Neuron (in vitro differentiated cells): ENCODE data around the gene TPX2.

Source experiments
- H2AFZ ChIP-seq: one replicate; pipeline ENCODE4 v1.6.1; 2013; ENCODE audit warnings: low read depth, mild to moderate bottlenecking, inconsistent platforms, low read length, moderate library complexity
- H3K27me3 ChIP-seq: one replicate; pipeline ENCODE4 v1.6.1; 2013; ENCODE audit warnings: low read length; ENCODE audit not compliant: insufficient read depth
- H3K36me3 ChIP-seq: one replicate; pipeline ENCODE4 v1.6.1; 2013; ENCODE audit warnings: low read length; ENCODE audit not compliant: insufficient read depth
- H3K4me1 ChIP-seq: one replicate; pipeline ENCODE4 v1.6.1; 2013; ENCODE audit warnings: low read length; ENCODE audit not compliant: insufficient read depth
- H3K4me3 ChIP-seq: 2 replicates; pipeline ENCODE4 v1.5.1; 2013; ENCODE audit warnings: mild to moderate bottlenecking, low read length, moderate library complexity
- H3K9me3 ChIP-seq: one replicate; pipeline ENCODE4 v1.6.1; 2013; ENCODE audit warnings: low read length

The TPX2 gene

DNA sequence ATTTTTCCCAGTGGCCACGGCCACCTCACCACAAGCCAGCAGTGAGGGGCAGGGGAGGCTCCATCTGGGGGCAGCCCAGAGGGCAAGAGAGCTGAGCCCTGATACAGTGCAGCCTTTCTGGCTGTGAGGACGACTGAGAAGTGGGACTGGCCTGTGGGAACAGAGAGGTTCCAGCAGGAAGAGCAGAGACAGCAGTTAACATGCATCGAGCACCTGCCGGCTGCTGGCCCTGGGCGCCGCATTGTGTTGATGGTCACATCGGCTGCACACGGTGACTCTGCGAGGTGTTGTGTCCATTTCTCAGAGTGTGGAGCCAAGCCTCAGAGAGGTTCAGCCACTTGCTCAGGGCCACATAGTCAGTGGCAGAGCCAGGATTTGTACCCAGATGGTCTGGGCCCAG is 96.5 kb downstream of the TPX2 start:
- Histone ChIP-seq H3K4me1 (peaks cover 17% of the 10 kb centered on the region), H3K9me3 (no peaks in the 10 kb centered on the region), H3K4me3 (no peak overlapping the region), H3K27me3 (no peaks in the 10 kb centered on the region), H3K36me3 (no peaks in the 10 kb centered on the region), H2AFZ (no peak overlapping the region)

- Histone ChIP-seq H3K36me3 (no peaks in the 10 kb centered on the region), H2AFZ (no peak overlapping the region), H3K27me3 (no peaks in the 10 kb centered on the region), H3K4me1 (peaks cover 17% of the 10 kb centered on the region), H3K4me3 (no peak overlapping the region), H3K9me3 (no peaks in the 10 kb centered on the region)
Measured at GRCh38 chr20:31835977-31836852, 97.1 kb downstream of the TPX2 start.

- Histone ChIP-seq H3K4me3 (no peak overlapping the region), H3K36me3 (no peaks in the 10 kb centered on the region), H3K4me1 (peaks cover 18% of the 10 kb centered on the region), H2AFZ (no peak overlapping the region), H3K27me3 (no peaks in the 10 kb centered on the region), H3K9me3 (no peaks in the 10 kb centered on the region)
Measured at GRCh38 chr20:31836853-31837608, 97.9 kb downstream of the TPX2 start.

- H3K4me1 ChIP-seq: peaks cover 27% of the 10 kb centered on the region
- H3K36me3 ChIP-seq: no peaks in the 10 kb centered on the region
- no peaks in the 10 kb centered on the region for H3K27me3 ChIP-seq
Measured at GRCh38 chr20:31837896-31838397, 98.9 kb downstream of the TPX2 start.

DNA sequence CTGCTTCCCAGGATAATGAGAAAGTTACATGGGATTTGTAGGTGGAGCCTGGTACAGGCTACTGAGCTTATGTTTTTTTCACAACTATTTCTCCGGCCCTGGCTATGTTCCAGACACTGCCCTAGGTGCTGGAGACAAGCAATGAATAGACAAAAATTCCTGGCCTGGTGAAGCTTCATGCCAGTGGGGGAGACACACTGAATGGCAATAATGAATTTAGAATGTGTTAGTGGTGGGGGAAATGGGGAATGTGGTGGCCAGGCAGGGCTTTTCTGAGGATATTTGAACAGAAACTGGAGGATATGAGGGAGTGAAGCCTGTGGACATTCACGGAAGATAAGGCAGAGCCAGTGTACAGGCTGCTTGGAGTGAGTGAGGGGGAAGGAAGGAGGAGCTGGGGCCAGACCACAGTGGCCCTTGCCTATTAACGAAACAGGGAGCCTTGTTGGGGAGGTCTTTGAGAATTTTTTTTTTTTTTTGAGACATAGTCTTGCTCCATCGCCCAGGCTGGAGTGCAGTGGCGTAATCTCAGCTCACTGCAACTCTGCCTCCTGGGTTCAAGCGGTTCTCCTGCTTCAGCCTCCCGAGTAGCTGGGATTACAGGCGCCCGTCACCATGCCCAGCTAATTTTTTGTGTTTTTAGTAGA is 99.7 kb downstream of the TPX2 start:
- H2AFZ ChIP-seq: no peak overlapping the region
- no peaks in the 10 kb centered on the region for H3K36me3 ChIP-seq
- H3K9me3 ChIP-seq: no peaks in the 10 kb centered on the region
- H3K27me3 ChIP-seq: no peaks in the 10 kb centered on the region
- H3K4me3 ChIP-seq: no peak overlapping the region
- peaks cover 29% of the 10 kb centered on the region for H3K4me1 ChIP-seq

More at GRCh38 chr20:31837896-31838397, 98.9 kb downstream of the TPX2 start:
- H2AFZ ChIP-seq: no peak overlapping the region
- no peaks in the 10 kb centered on the region for H3K9me3 ChIP-seq
- no peak overlapping the region for H3K4me3 ChIP-seq

DNA sequence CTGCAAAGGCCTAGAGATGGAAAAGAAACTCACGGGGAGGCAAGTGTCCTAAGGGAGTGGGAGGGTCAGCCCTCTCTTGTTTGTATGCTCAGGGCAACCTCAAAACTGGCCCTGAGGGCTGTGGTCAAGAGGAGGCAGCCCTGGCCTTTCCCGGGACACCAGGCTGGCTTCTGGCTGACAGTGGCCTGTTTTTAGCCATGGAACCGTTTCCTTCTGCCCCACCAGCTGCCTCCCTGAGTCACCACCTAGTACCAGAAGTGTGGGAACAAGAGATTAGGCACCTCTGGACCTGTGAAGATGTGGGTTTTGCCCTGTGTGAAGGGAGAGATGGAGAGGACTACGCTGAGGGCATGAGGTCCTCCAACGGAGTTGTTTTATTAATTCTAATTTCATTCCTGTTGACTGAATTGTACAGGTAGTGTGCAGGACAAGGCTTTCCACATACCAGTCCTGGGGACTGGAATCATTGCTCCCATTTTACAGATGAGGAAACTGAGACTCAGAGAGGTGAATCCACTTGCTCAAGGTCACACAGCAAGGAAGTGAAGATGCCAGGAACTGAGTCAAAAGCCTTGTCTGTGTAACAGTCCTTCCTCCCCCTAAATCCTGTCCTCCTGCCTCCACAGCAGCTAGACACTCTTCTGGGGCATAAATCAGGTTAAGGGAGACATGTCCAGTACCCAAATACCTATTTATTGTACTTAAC is 100.8 kb downstream of the TPX2 start:
- peaks cover 29% of the 10 kb centered on the region for H3K4me1 ChIP-seq
- H3K36me3 ChIP-seq: no peaks in the 10 kb centered on the region
- H3K4me3 ChIP-seq: no peak overlapping the region
- H3K27me3 ChIP-seq: no peaks in the 10 kb centered on the region
- no peak overlapping the region for H2AFZ ChIP-seq
- no peaks in the 10 kb centered on the region for H3K9me3 ChIP-seq

- Histone ChIP-seq H3K9me3 (no peaks in the 10 kb centered on the region), H3K4me1 (peaks cover 37% of the 10 kb centered on the region), H2AFZ (no peak overlapping the region)
Measured at GRCh38 chr20:31840906-31841816, 102.1 kb downstream of the TPX2 start.

GRCh38 chr20:31841928-31842327 is 102.8 kb downstream of the TPX2 start:
- Histone ChIP-seq H3K4me1 (peaks cover 34% of the 10 kb centered on the region), H3K27me3 (no peaks in the 10 kb centered on the region), H3K36me3 (no peaks in the 10 kb centered on the region)

More at GRCh38 chr20:31840906-31841816, 102.1 kb downstream of the TPX2 start:
- Histone ChIP-seq H3K36me3 (no peaks in the 10 kb centered on the region), H3K4me3 (no peak overlapping the region), H3K27me3 (no peaks in the 10 kb centered on the region)

DNA sequence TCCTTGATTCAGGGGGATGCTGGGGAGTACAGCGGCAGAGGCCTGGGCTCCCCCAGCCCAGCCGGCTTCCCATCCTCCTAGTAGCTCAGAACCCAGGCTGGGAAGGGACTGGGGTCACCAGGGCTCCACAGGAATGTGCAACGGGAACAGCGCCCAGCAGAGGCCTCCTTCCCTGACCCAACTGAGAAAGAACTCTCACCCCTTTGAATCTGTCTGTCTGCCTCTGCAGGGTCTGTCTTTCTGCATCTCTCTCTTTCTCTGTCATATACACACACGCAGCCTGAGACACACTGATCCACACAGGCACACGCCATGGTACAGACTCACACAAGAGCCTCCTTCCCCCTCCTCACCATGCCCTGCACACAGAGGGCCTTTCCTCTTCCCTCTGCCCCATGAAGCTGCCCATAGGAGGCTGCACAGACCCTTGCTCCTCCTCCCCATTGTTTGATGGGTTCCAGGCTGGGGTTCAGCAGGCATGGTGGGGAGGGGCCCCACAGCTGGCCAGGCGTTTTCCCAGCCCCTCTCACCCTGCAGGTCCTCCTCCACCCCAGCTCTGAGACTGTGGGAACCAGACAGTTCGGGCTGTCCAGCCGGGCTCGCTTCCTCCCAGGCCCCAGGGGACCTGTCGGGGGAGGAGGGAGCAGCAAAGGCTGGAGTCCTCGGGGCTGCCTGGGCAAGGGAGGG is 103.5 kb downstream of the TPX2 start:
- peaks cover 33% of the 10 kb centered on the region for H3K4me1 ChIP-seq
- no peak overlapping the region for H3K4me3 ChIP-seq
- H3K9me3 ChIP-seq: no peaks in the 10 kb centered on the region
- no peaks in the 10 kb centered on the region for H3K27me3 ChIP-seq
- H2AFZ ChIP-seq: no peak overlapping the region
- H3K36me3 ChIP-seq: no peaks in the 10 kb centered on the region

More at GRCh38 chr20:31841928-31842327, 102.8 kb downstream of the TPX2 start:
- Histone ChIP-seq H3K4me3 (no peak overlapping the region), H3K9me3 (no peaks in the 10 kb centered on the region), H2AFZ (no peak overlapping the region)

DNA sequence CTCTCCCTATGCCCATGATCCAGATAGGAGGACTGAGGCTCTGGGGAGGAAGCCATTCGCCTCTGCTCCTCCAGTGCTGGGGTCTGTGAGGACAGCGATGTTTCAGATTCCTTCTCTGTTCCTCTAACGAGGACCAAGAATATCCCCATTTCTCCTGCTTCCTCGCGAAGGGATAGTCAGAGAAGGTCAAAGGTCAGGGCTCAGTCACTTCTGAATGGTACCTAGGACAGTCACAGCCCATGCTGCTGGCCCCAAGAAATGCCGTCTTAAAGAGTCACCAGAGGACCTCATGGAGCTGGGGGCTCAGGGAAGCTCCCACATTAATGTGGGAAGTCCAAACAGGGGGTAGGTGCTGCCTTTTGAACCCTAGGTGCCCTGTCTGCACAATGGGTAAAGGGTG is 104.2 kb downstream of the TPX2 start:
- H3K36me3 ChIP-seq: no peaks in the 10 kb centered on the region
- no peak overlapping the region for H3K4me3 ChIP-seq
- peaks cover 26% of the 10 kb centered on the region for H3K4me1 ChIP-seq
- no peaks in the 10 kb centered on the region for H3K27me3 ChIP-seq
- H2AFZ ChIP-seq: no peak overlapping the region
- no peaks in the 10 kb centered on the region for H3K9me3 ChIP-seq

GRCh38 chr20:31843881-31844280 is 104.8 kb downstream of the TPX2 start:
- Histone ChIP-seq H3K4me3 (no peak overlapping the region), H3K27me3 (peaks cover under 1% of the 10 kb centered on the region), H3K36me3 (no peaks in the 10 kb centered on the region), H3K4me1 (peaks cover 25% of the 10 kb centered on the region), H2AFZ (no peak overlapping the region), H3K9me3 (no peaks in the 10 kb centered on the region)
